K562 (cell line): Measurements from ENCODE around the gene ABHD13. TPM values are rescaled to one million over a fixed set of nuclear protein-coding genes. Genes with fewer than 3 reads are reported as not detected.

Source experiments
- ATAC-seq: fragments of 200-7000 bp; cut with Tn5 transposase; 3 replicates; pipeline ENCODE4 v1.9.1; 2020; ENCODE audit warnings: moderate library complexity
- BruUV-seq: library from RNA; stranded (reverse); fragments of 400-500 nt; replicated peaks from 2 replicates; lab custom pipeline; 2021; lab: Mats Ljungman, UMichigan
- CTCF ChIA-PET: fragments of 300-600 bp; formaldehyde crosslinking; extraction: SDS; loops from one replicate; lab custom pipeline; 2021; ENCODE audit warnings: low intra/inter-chr PET ratio; lab: Yijun Ruan, JAX
- POLR2A ChIA-PET: fragments of 300-600, 350-650 bp; sonication (Branson Sonifier 250); formaldehyde crosslinking; extraction: SDS; loops from one replicate; lab custom pipeline; 2021; ENCODE audit warnings: antibody characterized with exemption, inconsistent platforms; lab: Yijun Ruan, JAX
- DNase-seq, 4 experiments: peaks; one replicate each; pipeline versions ENCODE4 v3.0.0 to v3.0.0-alpha.2; 2011 to 2018; ENCODE audit warnings: low spot score in 3 of 4, mixed read lengths in 3 of 4; ENCODE audit errors: extremely low read depth in 1 of 4
- FAIRE-seq: peaks from 2 replicates; lab custom pipeline; 2011; peaks lifted over from hg19 to GRCh38; lab: Jason Lieb, UNC
- H2AFZ ChIP-seq: 2 replicates; pipeline ENCODE4 v1.6.0; 2011; ENCODE audit warnings: low read depth, low read length, control low read depth, inconsistent platforms
- H3K27ac ChIP-seq: fragments of 200-600 bp; 3 replicates; pipeline ENCODE4 v1.8.0; 2011; ENCODE audit warnings: low read depth, mild to moderate bottlenecking, control low read depth, inconsistent platforms, low read length, moderate library complexity, mixed read lengths; ENCODE audit errors: extremely low read depth
- H3K27me3 ChIP-seq, 2 experiments: fragments of 300-600 bp in 1 of 2; 2 replicates in 1 of 2; 3 replicates in 1 of 2; pipeline versions ENCODE4 v1.6.0 to v1.8.0; 2011; ENCODE audit warnings: inconsistent platforms in 2 of 2, low read length in 2 of 2, mild to moderate bottlenecking in 1 of 2, mixed read lengths in 1 of 2, moderate library complexity in 1 of 2; ENCODE audit not compliant: control insufficient read depth in 2 of 2, insufficient read depth in 2 of 2
- H3K36me3 ChIP-seq: fragments of 300-600 bp; 3 replicates; pipeline ENCODE4 v1.8.0; 2011; ENCODE audit warnings: mild to moderate bottlenecking, low read length, inconsistent platforms; ENCODE audit not compliant: control insufficient read depth, insufficient read depth
- H3K4me1 ChIP-seq, 2 experiments: fragments of 200-600 bp in 1 of 2; replicated peaks in 1 of 2; 2 replicates in 1 of 2; 3 replicates in 1 of 2; pipeline versions ENCODE4 v1.5.1 to v1.8.0; 2011; ENCODE audit warnings: inconsistent platforms in 2 of 2, low read length in 2 of 2, mild to moderate bottlenecking in 1 of 2, mixed read lengths in 1 of 2, moderate library complexity in 1 of 2; ENCODE audit not compliant: control insufficient read depth in 2 of 2, insufficient read depth in 2 of 2
- H3K4me2 ChIP-seq: 2 replicates; pipeline ENCODE4 v1.6.1; 2011; ENCODE audit warnings: low read length, control low read depth, inconsistent platforms, mixed read lengths; ENCODE audit not compliant: insufficient read depth
- H3K4me3 ChIP-seq: fragments of 200-600 bp; sonication (generic), shearing (Covaris generic); 2 replicates; pipeline ENCODE4 v1.5.1; 2016; ENCODE audit warnings: control low read depth, inconsistent platforms
- H3K79me2 ChIP-seq: fragments of 200-600 bp; 3 replicates; pipeline ENCODE4 v1.8.0; 2011; ENCODE audit warnings: low read length, inconsistent platforms; ENCODE audit not compliant: control insufficient read depth, insufficient read depth
- H3K9ac ChIP-seq, 2 experiments: 2 replicates each; pipeline versions ENCODE4 v1.6.0 to v1.6.1; 2011; ENCODE audit warnings: low read depth in 2 of 2, low read length in 2 of 2, control low read depth in 1 of 2, inconsistent platforms in 1 of 2, mild to moderate bottlenecking in 1 of 2, mixed read lengths in 1 of 2; ENCODE audit not compliant: insufficient read depth in 1 of 2
- H3K9me1 ChIP-seq: one replicate; pipeline ENCODE4 v1.6.0; 2011; ENCODE audit warnings: inconsistent platforms, mild to moderate bottlenecking, low read length, moderate library complexity; ENCODE audit not compliant: control insufficient read depth, insufficient read depth
- H3K9me3 ChIP-seq: replicated peaks from 2 replicates; pipeline ENCODE4 v1.5.1; 2011; ENCODE audit warnings: low read depth, low read length, inconsistent platforms; ENCODE audit not compliant: control insufficient read depth, insufficient read depth
- H4K20me1 ChIP-seq: replicated peaks from 2 replicates; pipeline ENCODE4 v1.6.1; 2011; ENCODE audit warnings: low read length, inconsistent platforms, mixed read lengths; ENCODE audit not compliant: control insufficient read depth, insufficient read depth
- HES1 ChIP-seq: fragments of 450-650 bp; IDR thresholded peaks from 2 replicates; pipeline ENCODE4 v1.6.1; 2016; ENCODE audit warnings: low read depth, mild to moderate bottlenecking, moderate library complexity
- PHF8 ChIP-seq: fragments of 200-600 bp; sonication (generic); IDR thresholded peaks from 2 replicates; pipeline ENCODE4 v1.6.1; 2012; ENCODE audit warnings: mixed run types, mild to moderate bottlenecking, inconsistent platforms, low read length, moderate library complexity, borderline replicate concordance
- TCF7 ChIP-seq: sonication (generic); IDR thresholded peaks from 2 replicates; pipeline ENCODE4 v1.6.1; 2016; ENCODE audit warnings: antibody characterized with exemption, borderline replicate concordance
- THAP12 ChIP-seq: fragments of 250-450 bp; sonication (Bioruptor Pico); IDR thresholded peaks from 2 replicates; pipeline ENCODE4 v1.9.0; 2021; ENCODE audit warnings: mild to moderate bottlenecking, inconsistent platforms
- TRIM25 ChIP-seq: fragments of 450-650 bp; IDR thresholded peaks from 2 replicates; pipeline ENCODE4 v1.7.0; 2016; ENCODE audit warnings: borderline replicate concordance
- ZMIZ1 ChIP-seq, 2 experiments: fragments of 150-350 bp in 1 of 2; IDR thresholded peaks; 2 replicates each; pipeline ENCODE4 v1.6.1; 2012 to 2016; ENCODE audit warnings: low read depth in 2 of 2, low read length in 2 of 2, mild to moderate bottlenecking in 1 of 2, moderate library complexity in 1 of 2
- ZNF24 ChIP-seq: fragments of 450-650 bp; IDR thresholded peaks from 2 replicates; pipeline ENCODE4 v1.6.1; 2016
- ZNF277 ChIP-seq: fragments of 250-450 bp; sonication (Bioruptor Pico); IDR thresholded peaks from 2 replicates; pipeline ENCODE4 v1.8.0; 2022; ENCODE audit warnings: inconsistent platforms, mild to moderate bottlenecking, moderate library complexity, borderline replicate concordance
- ZNF316 ChIP-seq: fragments of 450-650 bp; IDR thresholded peaks from 2 replicates; pipeline ENCODE4 v1.6.1; 2016
- WGBS: fragments of 100-300 bp; shearing (Covaris generic); methylation state at CpG from one replicate; pipeline ENCODE4 v1.1.6; 2016; ENCODE audit warnings: low coverage, mixed read lengths; ENCODE audit not compliant: insufficient coverage; ENCODE audit errors: missing lambda C conversion rate; 5-methylcytosine and 5-hydroxymethylcytosine counted together
- in situ Hi-C: fragments of 300-500 bp; cut with MboI; formaldehyde crosslinking; loops from 4 replicates; pipeline ENCODE4 v1.15.0; 2018; ENCODE audit warnings: inconsistent platforms, mixed read lengths
- intact Hi-C: fragments of 100-400 bp; cut with micrococcal nuclease; formaldehyde crosslinking; loops from 2 replicates; pipeline ENCODE4 v1.14.2; 2022
- polyA plus RNA-seq, 8 experiments: library from polyadenylated mRNA; depleted of rRNA in 4 of 8; stranded (reverse) in 5 of 8; unstranded in 3 of 8; fragments of >200 nt; fragmentation: Nextera tagmentation in 2 of 8; fragmentation: Illumina TruSeq in 1 of 8; extraction: Ambion mirVana in 2 of 8; extraction: Trizol in 1 of 8; gene quantifications; 2 replicates each; pipeline versions ENCODE4 v1.2.1 to v1.2.3, GENCODE V29; 2011 to 2014; ENCODE audit warnings: inconsistent platforms in 1 of 8, missing spikeins in 1 of 8
- total RNA-seq, 7 experiments: library from RNA; depleted of rRNA in 6 of 7; stranded (reverse); fragments of >200 nt in 6 of 7; fragmentation: Illumina TruSeq in 2 of 7; extraction: Trizol in 2 of 7; gene quantifications; 2 replicates each; pipeline versions ENCODE4 v1.2.1 to v1.2.3, GENCODE V29; 2011 to 2021; ENCODE audit warnings: low replicate concordance in 1 of 7

ABHD13 gene
- total and polyA plus RNA-seq, 9 of the 15 experiments (the other 6 are each of a cell fraction or from before 2014, with no cell fraction given), result 1.7 to 7.0 (median 4.1) TPM

GRCh38 chr13:108269601-108270328 is 51.6 kb downstream of the ABHD13 start, which contains the start of gene TNFSF13B (continued):
- TF ChIP-seq THAP12 (CRISPR knock-in tag), result no peak
- TF ChIP-seq ZNF316, result no peak
- no peak for TF ChIP-seq TRIM25
- peak; percentile 62 for TF ChIP-seq ZNF24
- TF ChIP-seq TCF7, result no peak

GRCh38 chr13:108270442-108270841 is 52.2 kb downstream of the ABHD13 start:
- H3K27ac ChIP-seq, result no peak overlapping the region
- H3K4me2 ChIP-seq, result peak overlapping the region; percentile 54
- peaks cover 2 to 7% of the 10 kb centered on the region in 2 experiments; a peak in 4 of 5 replicates for H3K4me1 ChIP-seq
- DNase-seq (no peak), ATAC-seq (peak; percentile 36), FAIRE-seq (no peak)
- TSS peak; percentile 53 for BruUV-seq
- peak overlapping the region; percentile 17 to 90; a peak in 3 of 4 replicates for H3K9ac ChIP-seq
- H3K79me2 ChIP-seq, result no peaks in the 10 kb centered on the region
- intact Hi-C loops, result no loop called here
- H2AFZ ChIP-seq, result peak overlapping the region; percentile 89
- no peaks in the 10 kb centered on the region for H3K9me3 ChIP-seq
- H3K4me3 ChIP-seq, result 0 out of 2 replicates have a peak overlapping the region, but pooled peaks have one; percentile 17
- POLR2A ChIA-PET, result interaction anchor here (0.8 kb wide), 1 partner anchor 52 kb away, joined by 3 read pairs; the partner anchor contains the start of gene ABHD13
- no peaks in the 10 kb centered on the region for H3K27me3 ChIP-seq
- H3K36me3 ChIP-seq, result no peaks in the 10 kb centered on the region
- in situ Hi-C loops, result no loop called here
- H3K9me1 ChIP-seq, result no peaks in the 10 kb centered on the region
- WGBS, result 0% methylated on average over 3 of the region's 3 CpGs
- CTCF ChIA-PET, result no interaction called here
- no peaks in the 10 kb centered on the region for H4K20me1 ChIP-seq
- TF ChIP-seq ZNF277 (CRISPR knock-in tag), result no peak
- TF ChIP-seq HES1, result no peak
- 0 out of 2 replicates have a peak, but pooled peaks have one; percentile 1 for TF ChIP-seq PHF8
- TF ChIP-seq ZMIZ1 (IDR thresholded peaks at IDR 0.05; ENCODE audit: low read depth in 2 of 2, low read length in 2 of 2), result no peak
